AG09309 (cell line): ENCODE results near the gene PLPP1.

Experiments
- DNase-seq: peaks from one replicate; pipeline ENCODE4 v3.0.0-alpha.2; 2010; ENCODE audit warnings: low read depth
- H3K4me3 ChIP-seq: 2 replicates; pipeline ENCODE4 v1.5.1; 2011; ENCODE audit warnings: mild to moderate bottlenecking, low read depth, low read length, moderate library complexity; ENCODE audit not compliant: control insufficient read depth
- TF ChIP-seq, protein P1 (sequence below): IDR thresholded peaks from 2 replicates; pipeline ENCODE4 v1.5.1; 2011; ENCODE audit warnings: mild to moderate bottlenecking, low read depth, low read length, inconsistent platforms; ENCODE audit not compliant: insufficient read depth, control insufficient read depth; ENCODE audit errors: missing control alignments

PLPP1 gene

DNA sequence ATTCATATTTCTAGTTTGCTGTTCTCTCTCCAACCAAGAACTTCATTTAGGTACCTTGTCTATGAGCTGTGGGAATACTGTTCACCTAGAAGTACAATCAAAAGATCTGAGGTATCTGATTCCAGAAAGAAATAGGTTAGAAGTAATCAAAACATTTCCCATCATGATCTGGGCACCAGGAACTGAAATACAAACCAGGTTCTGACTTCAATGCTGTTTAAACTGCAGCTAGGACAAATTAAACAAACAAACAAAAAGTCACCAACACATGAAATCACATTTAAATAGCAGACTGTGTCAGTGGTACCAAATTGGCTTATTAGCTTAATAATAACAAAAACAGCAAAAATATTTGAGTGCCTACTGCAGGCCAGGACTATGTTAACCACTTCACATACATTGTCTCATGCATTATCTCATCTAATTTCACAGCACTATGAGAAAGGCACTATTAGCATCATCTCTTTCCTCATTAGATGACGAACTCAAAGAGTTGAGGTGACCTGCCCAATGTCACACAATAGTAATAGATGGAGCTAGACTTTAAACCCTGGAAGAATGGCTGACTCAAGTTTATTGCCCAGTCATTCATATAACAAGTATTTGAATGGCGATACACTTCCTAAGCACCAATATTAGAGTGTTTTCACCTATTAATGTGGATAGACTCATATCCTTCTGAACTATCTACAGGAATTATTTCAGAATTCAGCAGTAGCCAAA lies 14.5 kb downstream of the PLPP1 start:
- no peak overlapping the region for H3K4me3 ChIP-seq
- TF ChIP-seq, protein P1, sequence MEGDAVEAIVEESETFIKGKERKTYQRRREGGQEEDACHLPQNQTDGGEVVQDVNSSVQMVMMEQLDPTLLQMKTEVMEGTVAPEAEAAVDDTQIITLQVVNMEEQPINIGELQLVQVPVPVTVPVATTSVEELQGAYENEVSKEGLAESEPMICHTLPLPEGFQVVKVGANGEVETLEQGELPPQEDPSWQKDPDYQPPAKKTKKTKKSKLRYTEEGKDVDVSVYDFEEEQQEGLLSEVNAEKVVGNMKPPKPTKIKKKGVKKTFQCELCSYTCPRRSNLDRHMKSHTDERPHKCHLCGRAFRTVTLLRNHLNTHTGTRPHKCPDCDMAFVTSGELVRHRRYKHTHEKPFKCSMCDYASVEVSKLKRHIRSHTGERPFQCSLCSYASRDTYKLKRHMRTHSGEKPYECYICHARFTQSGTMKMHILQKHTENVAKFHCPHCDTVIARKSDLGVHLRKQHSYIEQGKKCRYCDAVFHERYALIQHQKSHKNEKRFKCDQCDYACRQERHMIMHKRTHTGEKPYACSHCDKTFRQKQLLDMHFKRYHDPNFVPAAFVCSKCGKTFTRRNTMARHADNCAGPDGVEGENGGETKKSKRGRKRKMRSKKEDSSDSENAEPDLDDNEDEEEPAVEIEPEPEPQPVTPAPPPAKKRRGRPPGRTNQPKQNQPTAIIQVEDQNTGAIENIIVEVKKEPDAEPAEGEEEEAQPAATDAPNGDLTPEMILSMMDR: no peak
- DNase-seq: no peak

DNA sequence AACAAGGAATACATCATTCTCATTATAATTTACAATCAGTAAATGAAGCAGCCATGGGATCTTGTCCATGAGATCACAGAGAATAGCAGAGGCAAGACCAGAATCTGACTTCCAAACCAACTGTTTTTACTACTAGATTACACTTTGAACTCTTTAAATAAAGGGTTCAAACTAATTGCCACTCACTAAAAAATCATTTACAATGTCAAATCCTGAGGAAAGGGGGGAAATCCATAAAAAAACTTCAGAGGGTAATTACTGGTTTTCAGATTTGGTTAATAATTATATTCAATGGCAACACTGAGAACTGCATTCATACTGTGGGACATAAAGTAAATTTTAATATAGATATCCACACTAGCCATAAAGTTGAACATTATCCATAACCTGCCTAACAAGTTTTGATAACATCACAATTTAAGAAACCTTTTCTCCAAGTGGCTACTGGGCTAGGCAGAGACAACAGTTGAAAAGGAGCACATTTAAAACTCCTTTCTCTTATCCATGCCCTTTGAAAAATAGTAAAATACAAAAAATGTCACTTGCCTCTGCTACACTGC lies 15.9 kb downstream of the PLPP1 start:
- TF ChIP-seq, protein P1: no peak
- no peak for DNase-seq
- no peak overlapping the region for H3K4me3 ChIP-seq

DNA sequence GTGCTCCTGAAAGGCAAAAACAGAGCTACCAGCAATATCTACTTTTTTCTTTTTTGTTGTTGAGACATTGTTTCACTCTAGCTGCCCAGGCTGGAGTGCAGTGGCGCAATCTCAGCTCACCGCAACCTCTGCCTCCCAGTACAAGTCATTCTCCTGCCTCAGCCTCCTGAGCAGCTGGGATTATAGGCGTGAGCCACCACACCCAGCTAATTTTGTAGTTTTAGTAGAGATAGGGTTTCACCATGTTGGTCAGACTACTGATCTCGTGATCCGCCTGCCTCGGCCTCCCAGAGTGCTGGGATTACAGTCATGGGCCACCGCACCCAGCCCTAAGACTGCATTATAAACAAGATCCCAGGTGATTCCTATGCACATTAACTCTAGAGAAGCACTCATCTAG lies 17.0 kb downstream of the PLPP1 start:
- no peak overlapping the region for H3K4me3 ChIP-seq
- TF ChIP-seq, protein P1: no peak
- DNase-seq: no peak

DNA sequence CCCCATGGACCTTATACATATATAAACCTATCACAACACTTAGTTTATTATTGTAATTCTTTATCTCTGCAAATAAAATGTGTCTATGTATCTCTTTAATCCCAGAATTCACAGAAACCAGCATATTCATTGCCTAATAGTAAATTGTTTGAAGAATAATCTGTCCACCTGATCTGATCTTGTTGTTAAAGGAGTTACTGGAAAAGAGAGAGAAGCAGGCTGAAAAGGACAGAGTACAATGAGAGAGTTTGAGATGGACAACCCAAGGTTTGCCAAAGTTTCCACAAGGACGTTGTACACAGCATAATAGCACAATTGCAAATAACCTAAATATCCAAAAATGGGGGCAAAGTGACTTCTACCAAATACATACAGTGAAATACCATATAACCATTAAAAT lies 23.8 kb downstream of the PLPP1 start:
- no peak overlapping the region for H3K4me3 ChIP-seq
- DNase-seq: no peak
- TF ChIP-seq, protein P1: no peak

DNA sequence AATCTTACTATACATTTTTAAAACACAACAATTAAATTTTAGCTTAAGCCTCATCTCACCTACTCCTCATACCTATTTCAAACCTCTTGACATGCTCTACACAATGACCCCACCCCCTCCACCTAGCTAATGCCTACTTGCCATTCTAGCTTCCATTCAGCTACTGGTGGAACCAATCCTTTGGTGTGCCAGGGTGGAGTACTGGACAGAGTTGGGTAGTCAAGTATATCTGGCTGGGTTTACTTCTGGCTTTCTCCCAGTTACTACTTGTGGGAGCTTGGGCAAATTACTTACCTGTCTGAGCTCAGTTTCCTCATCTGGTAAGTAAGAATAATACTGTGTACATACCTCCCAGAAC lies 24.3 kb downstream of the PLPP1 start:
- no peak overlapping the region for H3K4me3 ChIP-seq
- DNase-seq: no peak
- TF ChIP-seq, protein P1: no peak

DNA sequence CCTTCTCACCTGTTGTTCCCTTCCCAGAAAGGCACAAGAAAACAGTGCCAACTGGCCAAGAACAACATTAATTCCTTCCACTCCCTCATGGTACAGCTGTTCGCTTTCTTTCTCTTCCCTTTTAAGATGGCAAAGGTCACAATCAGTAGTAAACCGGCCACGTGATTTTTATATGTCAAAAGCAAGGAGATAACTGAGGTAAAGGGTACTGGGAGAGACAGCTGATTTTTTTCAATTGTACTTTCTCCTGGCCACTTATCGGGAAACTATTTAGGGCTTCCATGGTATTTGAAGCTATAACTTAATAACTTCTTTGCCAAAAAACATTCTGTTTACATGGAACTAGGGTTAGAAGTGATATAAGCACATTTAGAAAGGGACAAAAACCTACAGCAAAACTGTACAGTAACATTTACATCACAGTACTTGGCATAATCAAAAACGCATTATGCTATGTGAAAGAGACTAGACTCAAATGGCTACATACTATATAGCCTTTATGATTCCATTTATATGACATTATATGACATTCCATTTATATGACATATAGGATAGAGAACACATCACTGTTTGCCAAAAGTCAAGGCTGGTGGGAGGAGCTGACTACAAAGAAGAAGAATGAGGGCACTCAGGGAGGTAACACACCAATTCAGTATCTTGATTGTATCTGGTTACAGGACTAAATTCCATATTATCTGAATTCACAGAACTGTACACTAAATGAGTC lies 24.8 kb downstream of the PLPP1 start:
- no peak for DNase-seq
- TF ChIP-seq, protein P1: no peak
- no peak overlapping the region for H3K4me3 ChIP-seq

DNA sequence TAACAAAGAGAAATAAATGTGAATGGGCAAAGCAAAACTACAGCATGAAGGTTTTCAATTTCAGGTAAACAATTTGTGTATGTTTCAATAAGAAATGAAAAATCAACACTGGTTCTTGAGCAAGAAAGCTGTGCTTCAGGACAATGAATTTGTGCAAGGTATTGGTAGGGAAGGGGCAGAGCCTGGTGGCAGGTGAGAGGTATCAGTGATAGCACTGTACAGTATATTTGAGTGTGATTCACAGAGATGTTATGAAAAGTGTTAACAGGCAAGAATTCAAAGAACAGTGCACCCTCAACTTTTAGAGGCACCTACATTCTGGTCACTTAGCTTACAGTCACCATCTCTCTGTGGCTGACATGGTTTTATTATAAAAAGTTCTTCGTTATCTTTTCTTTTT lies 25.7 kb downstream of the PLPP1 start:
- no peak overlapping the region for H3K4me3 ChIP-seq
- DNase-seq: no peak
- TF ChIP-seq, protein P1: no peak
